ENCODE measurements around the gene ZSWIM5. TPM values are rescaled to one million over a fixed set of nuclear protein-coding genes. Genes with fewer than 3 reads are reported as not detected.
A peak's percentile ranks its signal among the peaks of the same experiment; 100 is the strongest.

The ZSWIM5 gene
- total and polyA plus RNA-seq, 9 of the 15 experiments (the other 6 are each of a cell fraction or from before 2014, with no cell fraction given): under 0.01 to 0.07 (median 0.03) TPM; not detected in 3

GRCh38 chr1:45011837-45012638 lies 194.4 kb downstream of the ZSWIM5 start, which contains the start of gene UROD:
Gene UROD (plus strand): TSS chr1:45012254. CDS start chr1:45012266, 12 bp downstream.
- H3K36me3 ChIP-seq (ENCODE audit: control insufficient read depth, insufficient read depth, low read length): peaks cover 60% of the 10 kb centered on the region
- H3K9ac ChIP-seq (ENCODE audit: insufficient read depth in 1 of 2, low read depth in 2 of 2, low read length in 2 of 2): peak within 1 kb of the TSS; percentile 84 to 92
- H3K4me3 ChIP-seq: peak within 1 kb of the TSS; percentile 86
- WGBS (ENCODE audit: insufficient coverage, low coverage, missing lambda C conversion rate): under 1% methylated on average over 21 of the region's 21 CpGs
- H3K4me1 ChIP-seq (replicated peaks in 1 of 2; ENCODE audit: control insufficient read depth in 2 of 2, insufficient read depth in 2 of 2, low read length in 2 of 2): peaks cover 44 to 45% of the 10 kb centered on the region in 2 experiments
- intact Hi-C loops (cut with micrococcal nuclease) (loop anchor here (1.0 to 10.0 kb wide), 8 partner anchors 26 to 563 kb away; partner anchors contain the start of genes DYNLT4, EIF2B3, RNU5D-1 and ZSWIM5), in situ Hi-C loops (cut with MboI) (loop anchor here (5.0 kb wide), 4 partner anchors 175 to 480 kb away; partner anchors contain the start of gene TESK2)
- peak; percentile 95 to 100 (median 96) for DNase-seq (ENCODE audit: extremely low read depth in 1 of 4, low spot score in 3 of 4)
- FAIRE-seq: no peak
- H3K9me3 ChIP-seq (replicated peaks; ENCODE audit: control insufficient read depth, insufficient read depth, low read depth, low read length): no peaks in the 10 kb centered on the region
- peak within 1 kb of the TSS; percentile 85 for H3K27ac ChIP-seq (ENCODE audit: extremely low read depth, low read depth, low read length)
- H3K4me2 ChIP-seq (ENCODE audit: insufficient read depth, low read length): peak within 1 kb of the TSS; percentile 95
- H4K20me1 ChIP-seq (replicated peaks; ENCODE audit: control insufficient read depth, insufficient read depth, low read length): peaks cover 24% of the 10 kb centered on the region; the same call in 1 of the 2 replicates
- CTCF ChIA-PET (ENCODE audit: low intra/inter-chr PET ratio): interaction anchor here (3.4 kb wide), 1 partner anchor 292 kb away, joined by 24 read pairs; no protein-coding TSS in a partner anchor
- H3K79me2 ChIP-seq (ENCODE audit: control insufficient read depth, insufficient read depth, low read length): peaks cover 51% of the 10 kb centered on the region
- ATAC-seq: peak; percentile 73
- H2AFZ ChIP-seq (ENCODE audit: low read depth, low read length): peak within 1 kb of the TSS; percentile 99
- BruUV-seq (replicated peaks): no TSS peak
- H3K9me1 ChIP-seq (ENCODE audit: control insufficient read depth, insufficient read depth, low read length): peaks cover 9% of the 10 kb centered on the region
- POLR2A ChIA-PET: interaction anchor here (0.6 to 8.7 kb wide), 64 partner anchors 9 to 996 kb away, joined by 3 to 113 read pairs (median 4); partner anchors contain the start of genes AKR1A1, BTBD19, EIF2B3 and MUTYH
- H3K27me3 ChIP-seq (ENCODE audit: control insufficient read depth in 2 of 2, insufficient read depth in 2 of 2, low read length in 2 of 2): no peaks in the 10 kb centered on the region
- TF ChIP-seq PATZ1 (CRISPR knock-in tag; IDR thresholded peaks at IDR 0.05; ENCODE audit: borderline replicate concordance): no peak
- TF ChIP-seq CBFA2T2 (conservative IDR thresholded peaks at IDR 0.05): peak; percentile 74
- no peak for TF ChIP-seq BRCA1 (IDR thresholded peaks at IDR 0.05)
- no peak for TF ChIP-seq BRCA1 (CRISPR knock-in tag; IDR thresholded peaks at IDR 0.05)
- no peak for TF ChIP-seq CEBPZ (IDR thresholded peaks at IDR 0.05; ENCODE audit: borderline replicate concordance, low read depth, low read length)
- TF ChIP-seq CSDE1 (IDR thresholded peaks at IDR 0.05): no peak
- no peak; the same call in 1 of the 2 replicates for TF ChIP-seq ZBTB12 (CRISPR knock-in tag; IDR thresholded peaks at IDR 0.05)
